Measurements from ENCODE around the gene WDR48.

Gene WDR48

GRCh38 chr3:39107388-39108199 is 55.8 kb downstream of the WDR48 start, which contains the start of the genes GORASP1 and TTC21A:
Gene GORASP1, minus strand, starts transcription at chr3:39107627. Its CDS starts 86 bp downstream, at chr3:39107541.
Gene TTC21A, plus strand, starts transcription at chr3:39107680. Its CDS starts 158 bp downstream, at chr3:39107838.
- TF ChIP-seq CTCF (IDR thresholded peaks at IDR 0.05; ENCODE audit: low read depth, low read length), result no peak
- H3K36me3 ChIP-seq, result no peaks in the 10 kb centered on the region; the same call in 1 of the 2 replicates
- H3K9me3 ChIP-seq, result no peaks in the 10 kb centered on the region
- peak within 1 kb of the TSS; percentile 79 for H3K4me3 ChIP-seq (ENCODE audit: low read depth, low read length)
- H3K4me1 ChIP-seq, result no peaks in the 10 kb centered on the region
- peak; percentile 73 for DNase-seq
- no peaks in the 10 kb centered on the region for H3K27me3 ChIP-seq

- no peak for TF ChIP-seq CTCF (IDR thresholded peaks at IDR 0.05; ENCODE audit: low read depth, low read length)
Measured at GRCh38 chr3:39108200-39108710, 56.4 kb downstream of the WDR48 start.

GRCh38 chr3:39109086-39109485 is 57.3 kb downstream of the WDR48 start:
- Histone ChIP-seq H3K36me3 (no peaks in the 10 kb centered on the region; the same call in 1 of the 2 replicates), H3K9me3 (no peaks in the 10 kb centered on the region), H3K27me3 (no peaks in the 10 kb centered on the region), H3K4me1 (no peaks in the 10 kb centered on the region), H3K4me3 (ENCODE audit: low read depth, low read length) (no peak overlapping the region)
- no peak for TF ChIP-seq CTCF (IDR thresholded peaks at IDR 0.05; ENCODE audit: low read depth, low read length)
- DNase-seq, result no peak

More at GRCh38 chr3:39108200-39108710, 56.4 kb downstream of the WDR48 start:
- Histone ChIP-seq H3K4me1 (no peaks in the 10 kb centered on the region), H3K27me3 (no peaks in the 10 kb centered on the region), H3K36me3 (no peaks in the 10 kb centered on the region; the same call in 1 of the 2 replicates), H3K9me3 (no peaks in the 10 kb centered on the region), H3K4me3 (ENCODE audit: low read depth, low read length) (peak overlapping the region; percentile 79)
- DNase-seq, result no peak

- Histone ChIP-seq H3K36me3 (no peaks in the 10 kb centered on the region; the same call in 1 of the 2 replicates), H3K27me3 (no peaks in the 10 kb centered on the region), H3K9me3 (no peaks in the 10 kb centered on the region), H3K4me1 (no peaks in the 10 kb centered on the region), H3K4me3 (ENCODE audit: low read depth, low read length) (no peak overlapping the region)
- TF ChIP-seq CTCF (IDR thresholded peaks at IDR 0.05; ENCODE audit: low read depth, low read length), result no peak
- no peak for DNase-seq
Measured at GRCh38 chr3:39110041-39110639, 58.3 kb downstream of the WDR48 start.

- no peaks in the 10 kb centered on the region for H3K9me3 ChIP-seq
- H3K4me1 ChIP-seq, result no peaks in the 10 kb centered on the region
- H3K36me3 ChIP-seq, result no peaks in the 10 kb centered on the region; the same call in 1 of the 2 replicates
- H3K4me3 ChIP-seq (ENCODE audit: low read depth, low read length), result no peak overlapping the region
- H3K27me3 ChIP-seq, result no peaks in the 10 kb centered on the region
- no peak for DNase-seq
- TF ChIP-seq CTCF (IDR thresholded peaks at IDR 0.05; ENCODE audit: low read depth, low read length), result no peak
Measured at GRCh38 chr3:39112113-39112512, 60.3 kb downstream of the WDR48 start.

Data from BE2C (cell line).